ENCODE measurements around the gene PRR16.

Gene PRR16

GRCh38 chr5:120599576-120599975, 135.5 kb downstream of the PRR16 start:
- DNase-seq: no peak

DNA sequence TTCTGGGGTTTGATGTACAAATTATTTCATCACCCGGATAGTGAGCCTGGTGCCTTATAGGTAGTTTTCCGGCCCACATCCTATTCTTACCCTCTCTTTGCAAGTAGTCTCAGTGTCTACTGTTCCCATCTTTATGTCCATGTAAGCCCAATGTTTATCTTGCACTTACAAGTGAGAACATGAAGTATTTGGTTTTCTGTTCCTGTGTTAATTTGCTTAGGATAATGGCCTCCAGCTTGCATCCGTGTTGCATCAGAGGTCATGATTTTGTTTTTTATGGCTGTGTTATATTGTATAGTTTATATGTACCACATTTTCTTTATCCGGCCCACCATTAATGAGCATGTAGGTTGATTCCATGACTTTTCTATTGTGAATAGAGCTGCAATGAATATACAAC, 136.5 kb downstream of the PRR16 start:
- DNase-seq: no peak

GRCh38 chr5:120602033-120602432, 137.9 kb downstream of the PRR16 start:
- DNase-seq: no peak

- no peak for DNase-seq
Observed at GRCh38 chr5:120604884-120605283, 140.8 kb downstream of the PRR16 start.

DNA sequence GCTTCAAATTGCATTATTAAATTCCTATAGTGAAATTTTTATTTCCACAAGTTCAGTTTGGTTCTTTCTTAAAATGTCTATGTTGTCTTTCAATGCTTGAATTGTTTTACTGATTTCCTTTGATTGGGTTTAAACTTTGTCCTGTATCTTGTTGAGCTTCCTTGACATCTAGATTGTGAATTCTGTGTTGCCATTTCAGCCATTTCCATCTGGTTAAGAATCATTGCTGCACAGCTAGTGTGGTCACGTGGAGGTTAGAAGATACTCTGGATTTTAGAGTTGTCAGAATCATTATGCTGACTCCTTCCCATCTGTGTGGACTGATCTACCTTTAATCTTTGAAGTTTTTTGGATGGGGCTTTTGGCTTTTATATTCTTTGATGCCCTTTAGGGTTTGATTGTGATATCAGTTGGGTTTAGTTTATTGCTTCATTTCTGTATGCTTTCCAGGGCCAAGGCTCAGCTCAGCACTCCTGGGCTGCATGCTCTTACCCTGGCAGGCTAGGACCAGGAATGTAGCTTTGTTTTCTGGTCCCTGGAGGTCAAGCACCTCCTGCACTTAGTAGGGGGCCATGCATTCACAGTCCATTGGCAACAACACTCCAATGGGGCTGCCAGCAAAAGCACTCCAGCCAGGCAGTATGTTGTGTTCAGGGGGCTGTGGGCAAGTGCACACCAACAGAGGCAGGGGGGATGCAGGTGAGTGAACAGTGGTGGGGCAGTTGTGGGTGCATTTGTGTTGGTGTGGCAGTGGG, 141.4 kb downstream of the PRR16 start:
- DNase-seq: no peak

- no peak for DNase-seq
Observed at GRCh38 chr5:120609570-120609969, 145.5 kb downstream of the PRR16 start.

- no peak for DNase-seq
Observed at GRCh38 chr5:120610145-120610544, 146.0 kb downstream of the PRR16 start.

- DNase-seq: no peak
Observed at GRCh38 chr5:120613729-120614128, 149.6 kb downstream of the PRR16 start.

DNA sequence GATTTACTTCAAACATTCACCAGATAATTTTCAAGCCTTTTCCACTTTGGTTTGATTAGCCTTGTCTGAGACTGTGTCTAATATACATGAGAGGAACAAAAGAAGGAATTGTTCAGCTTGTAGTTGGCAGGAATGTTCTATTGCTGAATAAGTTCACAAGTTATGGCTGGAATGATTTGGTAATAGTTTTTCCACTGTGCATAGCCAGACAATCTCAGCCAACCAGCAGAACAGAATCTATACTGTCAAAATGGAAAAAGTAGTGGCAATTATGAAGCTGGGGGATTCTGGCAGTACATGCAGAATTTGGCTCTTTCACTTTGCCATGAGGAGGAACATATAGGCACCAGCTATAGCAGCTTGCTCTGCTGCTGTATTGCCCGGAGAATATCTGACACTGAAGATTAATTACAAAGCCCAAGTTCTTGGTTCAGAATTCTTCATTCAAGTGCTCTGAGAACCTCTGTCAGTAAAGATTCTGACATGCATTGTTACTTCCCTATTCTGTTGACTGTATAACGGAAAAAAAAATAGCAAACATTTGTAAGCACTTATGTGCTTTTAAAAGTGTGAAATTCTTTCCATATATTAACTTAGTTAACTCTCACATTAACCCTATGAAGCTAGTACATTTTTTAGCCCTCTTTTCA, 150.6 kb downstream of the PRR16 start:
- no peak for DNase-seq

GRCh38 chr5:120615967-120616645, 152.0 kb downstream of the PRR16 start:
- DNase-seq: no peak

GRCh38 chr5:120621339-120621738, 157.2 kb downstream of the PRR16 start:
- DNase-seq: no peak

DNA sequence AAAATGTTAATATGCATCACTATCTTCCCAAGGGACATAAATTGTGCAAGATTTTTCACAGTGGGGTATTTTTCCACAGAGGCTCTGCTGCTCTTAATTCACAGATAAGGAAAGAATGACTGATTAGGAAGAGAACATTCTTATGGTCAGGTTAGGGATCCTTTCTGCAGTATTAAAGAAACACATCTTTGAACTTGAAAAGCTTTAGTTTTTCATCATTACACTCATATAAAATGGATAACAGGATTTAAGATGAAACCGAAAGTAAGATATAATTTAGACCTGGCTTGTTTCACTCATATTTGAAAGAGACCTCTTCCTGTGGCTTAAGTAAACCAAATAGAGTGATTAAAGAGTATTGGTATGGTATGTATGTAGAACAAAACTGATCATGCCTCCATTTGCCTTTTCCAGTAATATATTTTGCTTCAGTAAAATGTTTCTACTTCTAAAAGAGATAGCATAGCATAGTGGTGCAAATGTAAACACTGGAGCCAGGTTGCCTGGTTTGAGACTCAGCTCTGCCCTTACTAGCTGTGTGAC, 160.0 kb downstream of the PRR16 start:
- DNase-seq: no peak

- DNase-seq: no peak
Observed at GRCh38 chr5:120628156-120628555, 164.1 kb downstream of the PRR16 start.

DNA sequence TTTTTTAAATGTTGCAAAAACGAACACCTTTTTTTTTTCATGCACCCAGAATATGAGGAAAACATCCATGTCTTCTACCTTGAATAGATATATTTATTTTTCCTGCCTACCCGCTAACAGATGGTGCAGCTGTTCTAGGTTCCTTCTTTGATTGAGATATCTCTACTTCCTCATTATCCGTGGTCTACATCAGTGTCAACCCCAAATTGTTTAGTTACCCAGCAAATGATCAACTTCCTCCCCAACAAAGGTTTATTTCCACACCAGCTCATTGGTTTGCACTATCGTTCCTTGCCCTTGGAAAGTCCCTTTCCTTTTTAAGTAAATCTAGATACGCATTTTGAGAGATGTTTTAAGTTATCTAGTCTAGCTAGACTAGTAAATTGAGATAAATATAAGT, 166.4 kb downstream of the PRR16 start:
- no peak for DNase-seq

- DNase-seq: no peak
Observed at GRCh38 chr5:120631611-120632010, 167.5 kb downstream of the PRR16 start.

DNA sequence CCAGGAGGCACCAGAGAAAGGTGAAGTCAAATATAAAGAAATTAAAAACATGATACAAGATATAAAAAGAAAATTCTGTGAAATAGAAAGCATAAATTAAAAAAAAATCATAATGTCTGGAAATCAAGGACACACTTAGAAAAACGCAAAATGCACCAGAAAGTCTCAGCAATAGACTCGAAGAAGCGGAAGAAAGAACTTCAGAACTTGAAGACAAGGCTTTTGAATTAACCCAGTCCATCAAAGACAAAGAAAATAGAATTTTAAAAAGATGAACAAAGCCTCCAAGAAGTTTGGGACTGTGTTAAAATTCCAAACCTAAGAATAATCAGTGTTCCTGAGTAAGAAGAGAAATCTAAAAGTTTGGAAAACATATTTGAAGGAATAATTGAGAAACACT, 168.3 kb downstream of the PRR16 start:
- DNase-seq: no peak

DNA sequence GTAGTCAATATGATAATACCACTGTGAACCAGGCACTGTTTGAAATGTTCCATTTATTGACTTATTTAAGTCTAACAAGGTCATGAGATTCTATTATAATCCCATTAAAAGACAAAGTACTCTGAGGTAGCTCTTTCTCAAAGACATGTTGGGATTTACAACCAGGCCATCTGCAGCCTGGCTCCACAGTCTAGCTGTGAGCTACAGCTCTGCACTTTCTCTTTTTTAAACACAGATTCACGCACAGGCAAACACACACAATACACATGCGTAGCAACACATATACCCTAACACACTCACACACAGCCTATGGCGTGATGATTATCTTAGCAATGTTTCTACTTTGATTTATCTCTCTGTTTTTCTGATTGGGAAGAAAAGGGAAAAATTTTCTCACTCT, 174.3 kb downstream of the PRR16 start:
- no peak for DNase-seq

DNA sequence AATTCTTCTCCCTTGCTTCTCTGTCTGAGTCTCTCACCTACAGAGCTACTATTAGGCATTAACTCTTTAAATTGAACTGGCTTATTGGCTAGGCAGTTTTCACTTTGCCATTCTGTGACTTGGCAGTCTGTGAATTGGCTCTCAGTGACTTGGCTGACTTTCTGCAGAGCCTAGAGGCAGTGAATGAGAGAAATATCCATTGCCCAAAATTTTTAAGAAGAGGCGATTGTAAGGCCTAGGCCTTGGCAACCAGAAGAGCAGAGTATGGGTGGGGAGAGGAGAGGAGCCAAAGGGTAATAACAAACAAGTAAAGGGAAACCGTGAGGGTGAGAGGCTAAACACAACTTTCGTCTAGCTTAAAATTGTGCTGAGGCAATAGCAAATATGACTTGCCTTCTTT, 176.7 kb downstream of the PRR16 start:
- no peak for DNase-seq

- no peak for DNase-seq
Observed at GRCh38 chr5:120644516-120644915, 180.4 kb downstream of the PRR16 start.

- DNase-seq: no peak
Observed at GRCh38 chr5:120655828-120656435, 191.8 kb downstream of the PRR16 start.

GRCh38 chr5:120657104-120657503, 193.0 kb downstream of the PRR16 start:
- DNase-seq: no peak

- no peak for DNase-seq
Observed at GRCh38 chr5:120677481-120677880, 213.4 kb downstream of the PRR16 start.

DNA sequence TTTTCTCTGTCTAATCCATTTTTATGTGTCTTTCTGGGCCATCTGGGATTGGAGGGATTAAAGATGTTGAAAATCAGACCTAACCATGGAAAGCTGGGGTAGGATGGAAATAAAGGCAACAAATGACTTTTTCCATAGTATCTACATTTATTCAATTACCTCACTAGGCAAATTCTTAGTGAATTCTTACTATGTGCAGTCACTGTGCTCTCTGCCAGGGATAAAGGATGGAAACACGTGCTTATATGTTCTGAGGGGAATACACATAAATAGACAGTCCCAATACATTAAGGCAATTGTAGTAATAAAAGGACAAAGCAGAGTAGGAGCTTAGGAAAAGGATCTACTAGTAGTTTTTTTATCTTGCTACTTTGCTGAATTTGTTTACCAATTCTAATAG, 214.2 kb downstream of the PRR16 start:
- DNase-seq: no peak
